ENCODE data around the gene MDP1.

DNA sequence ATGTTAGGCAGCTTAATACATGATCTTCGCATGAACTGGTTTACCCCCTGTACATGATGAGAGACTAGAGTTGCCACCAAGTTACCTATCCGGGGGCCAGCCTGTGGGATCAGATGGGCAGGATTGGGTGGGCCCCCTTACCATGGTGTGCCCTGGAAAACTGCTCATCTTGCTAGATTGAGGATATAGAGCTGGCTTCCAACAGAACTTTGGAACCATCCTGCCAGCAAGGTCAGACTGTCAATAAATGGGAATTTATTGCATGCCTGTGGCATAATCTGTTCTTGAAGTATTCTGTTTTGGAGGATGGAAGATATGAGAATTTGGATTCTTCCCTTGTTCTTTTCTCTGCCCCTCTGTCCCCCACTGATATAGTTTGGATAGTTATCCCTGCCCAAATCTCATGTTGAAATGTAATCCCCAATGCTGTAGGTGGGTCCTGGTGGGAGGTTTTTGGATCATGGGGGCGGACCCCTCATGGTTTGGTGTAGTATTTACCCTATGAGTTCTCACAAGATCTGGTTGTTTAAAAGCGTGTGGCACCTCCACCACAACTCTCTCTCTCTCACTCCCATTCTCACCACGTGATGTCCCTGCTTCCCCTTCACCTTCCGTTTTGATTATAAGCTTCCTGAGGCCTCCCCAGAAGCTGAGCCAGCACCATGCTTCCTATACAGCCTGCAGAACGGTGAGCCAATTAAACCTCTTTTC, 16.9 kb downstream of the MDP1 start:
- TF ChIP-seq IKZF2 (IDR thresholded peaks at IDR 0.05), result no peak
- TF ChIP-seq, protein P1, sequence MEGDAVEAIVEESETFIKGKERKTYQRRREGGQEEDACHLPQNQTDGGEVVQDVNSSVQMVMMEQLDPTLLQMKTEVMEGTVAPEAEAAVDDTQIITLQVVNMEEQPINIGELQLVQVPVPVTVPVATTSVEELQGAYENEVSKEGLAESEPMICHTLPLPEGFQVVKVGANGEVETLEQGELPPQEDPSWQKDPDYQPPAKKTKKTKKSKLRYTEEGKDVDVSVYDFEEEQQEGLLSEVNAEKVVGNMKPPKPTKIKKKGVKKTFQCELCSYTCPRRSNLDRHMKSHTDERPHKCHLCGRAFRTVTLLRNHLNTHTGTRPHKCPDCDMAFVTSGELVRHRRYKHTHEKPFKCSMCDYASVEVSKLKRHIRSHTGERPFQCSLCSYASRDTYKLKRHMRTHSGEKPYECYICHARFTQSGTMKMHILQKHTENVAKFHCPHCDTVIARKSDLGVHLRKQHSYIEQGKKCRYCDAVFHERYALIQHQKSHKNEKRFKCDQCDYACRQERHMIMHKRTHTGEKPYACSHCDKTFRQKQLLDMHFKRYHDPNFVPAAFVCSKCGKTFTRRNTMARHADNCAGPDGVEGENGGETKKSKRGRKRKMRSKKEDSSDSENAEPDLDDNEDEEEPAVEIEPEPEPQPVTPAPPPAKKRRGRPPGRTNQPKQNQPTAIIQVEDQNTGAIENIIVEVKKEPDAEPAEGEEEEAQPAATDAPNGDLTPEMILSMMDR (IDR thresholded peaks at IDR 0.05 in 2 of 3, conservative IDR thresholded peaks at IDR 0.05 in 1 of 3; ENCODE audit: control insufficient read depth in 2 of 3, extremely low read depth in 1 of 3, insufficient read depth in 1 of 3, low read depth in 3 of 3, low read length in 3 of 3), result no peak

All from GM12878 (cell line).